Measurements from ENCODE around the gene SVIL.
"Not testable (repeated sequence)": the region's sequence is repeated elsewhere in the genome, so short reads cannot be mapped to it uniquely, and the experiment has no call there.

SVIL gene

GRCh38 chr10:29574212-29575097 lies 60.3 kb downstream of the SVIL start:
- not testable (repeated sequence) for DNase-seq

- not testable (repeated sequence) for DNase-seq
These were observed 64.5 kb downstream of the SVIL start for GRCh38 chr10:29570248-29570647.

GRCh38 chr10:29569795-29570194 lies 65.0 kb downstream of the SVIL start:
- DNase-seq, result no peak

- DNase-seq, result no peak
These were observed 67.8 kb downstream of the SVIL start for GRCh38 chr10:29567003-29567402.

GRCh38 chr10:29566209-29566608 lies 68.6 kb downstream of the SVIL start:
- DNase-seq, result not testable (repeated sequence)

- no peak for DNase-seq
These were observed 71.2 kb downstream of the SVIL start for GRCh38 chr10:29563420-29564035.

GRCh38 chr10:29563006-29563405 lies 71.8 kb downstream of the SVIL start:
- DNase-seq, result not testable (repeated sequence)

- no peak for DNase-seq
These were observed 74.8 kb downstream of the SVIL start for GRCh38 chr10:29559996-29560395.

- no peak for DNase-seq
These were observed 77.1 kb downstream of the SVIL start for GRCh38 chr10:29557665-29558064.

GRCh38 chr10:29555746-29556481 lies 78.9 kb downstream of the SVIL start:
- no peak for DNase-seq

GRCh38 chr10:29555091-29555745 lies 79.6 kb downstream of the SVIL start:
- no peak for DNase-seq

- DNase-seq, result no peak
These were observed 80.1 kb downstream of the SVIL start for GRCh38 chr10:29554660-29555059.

- DNase-seq, result no peak
These were observed 81.1 kb downstream of the SVIL start for GRCh38 chr10:29553544-29554250.

GRCh38 chr10:29553116-29553515 lies 81.7 kb downstream of the SVIL start:
- DNase-seq, result not testable (repeated sequence)

- DNase-seq, result not testable (repeated sequence)
These were observed 85.3 kb downstream of the SVIL start for GRCh38 chr10:29549493-29549892.

- DNase-seq, result no peak
These were observed 87.9 kb downstream of the SVIL start for GRCh38 chr10:29546773-29547313.

- no peak for DNase-seq
These were observed 89.6 kb downstream of the SVIL start for GRCh38 chr10:29545122-29545521.

- DNase-seq, result no peak
These were observed 91.1 kb downstream of the SVIL start for GRCh38 chr10:29543715-29544114.

- DNase-seq, result no peak
These were observed 92.0 kb downstream of the SVIL start for GRCh38 chr10:29542723-29543122.

GRCh38 chr10:29541422-29542210 lies 93.2 kb downstream of the SVIL start:
- DNase-seq, result no peak

- DNase-seq, result no peak
These were observed 94.8 kb downstream of the SVIL start for GRCh38 chr10:29540016-29540415.
